Stimulated activated CD4-positive, alpha-beta T cell treated with anti-CD3 and anti-CD28 coated beads, Interleukin-15, amount 100 ng/mL, for 24 hours (primary cell): Measurements from ENCODE around the gene WAC.
A peak's percentile ranks its signal among the peaks of the same experiment; 100 is the strongest.
"Not testable (repeated sequence)": the region's sequence is repeated elsewhere in the genome, so short reads cannot be mapped to it uniquely, and the experiment has no call there.

Experiments used
- DNase-seq: peaks from one replicate; pipeline ENCODE4 v3.0.0-alpha.2; 2020

The WAC gene

DNA sequence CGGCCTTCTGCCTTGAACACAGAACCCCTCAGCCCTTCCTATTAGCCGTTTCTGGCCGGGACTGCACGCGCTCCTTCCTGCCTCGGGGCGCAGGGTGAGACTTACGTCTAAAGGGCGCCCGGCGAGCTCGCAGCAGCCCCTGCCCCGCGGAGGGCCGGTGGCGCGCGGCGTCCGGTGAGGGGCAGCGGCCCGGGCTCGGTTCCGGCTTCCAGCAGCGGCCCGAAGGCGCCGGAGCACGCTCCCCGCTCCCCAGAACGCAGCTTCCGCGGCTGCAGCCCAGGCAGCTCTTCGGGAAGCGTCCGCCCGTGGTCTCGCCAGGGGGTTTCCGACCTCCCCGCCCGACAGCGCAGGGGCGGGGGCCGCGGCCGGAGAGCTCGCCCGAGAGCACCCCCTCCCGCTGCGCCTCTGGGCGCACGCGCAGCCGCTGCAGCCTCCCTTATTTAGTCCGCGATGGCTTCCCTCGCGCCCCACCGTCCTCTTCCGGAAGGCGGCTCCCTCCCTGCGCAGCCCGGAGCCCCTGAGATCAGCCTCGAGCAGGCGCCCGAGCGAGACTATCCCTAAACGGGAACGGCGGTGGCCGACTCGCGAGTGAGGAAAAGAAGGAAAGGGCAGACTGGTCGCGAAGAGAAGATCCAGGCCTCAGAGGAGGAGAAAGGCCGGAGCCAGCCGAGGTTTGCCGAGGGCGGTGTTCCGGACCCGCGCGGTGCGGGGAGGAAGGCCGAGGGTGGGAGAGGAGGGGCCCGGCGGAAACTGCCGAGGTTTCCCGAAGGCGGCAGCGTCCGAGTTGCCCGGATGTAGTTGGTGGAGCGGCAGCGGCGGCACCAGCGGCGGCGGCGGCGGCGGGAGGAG lies at the start of gene WAC:
Gene WAC (plus strand): TSS at position 782 of the 849 bp plus-strand sequence. CDS start 462 bp downstream, outside the sequence.
- DNase-seq: peak; percentile 97

DNA sequence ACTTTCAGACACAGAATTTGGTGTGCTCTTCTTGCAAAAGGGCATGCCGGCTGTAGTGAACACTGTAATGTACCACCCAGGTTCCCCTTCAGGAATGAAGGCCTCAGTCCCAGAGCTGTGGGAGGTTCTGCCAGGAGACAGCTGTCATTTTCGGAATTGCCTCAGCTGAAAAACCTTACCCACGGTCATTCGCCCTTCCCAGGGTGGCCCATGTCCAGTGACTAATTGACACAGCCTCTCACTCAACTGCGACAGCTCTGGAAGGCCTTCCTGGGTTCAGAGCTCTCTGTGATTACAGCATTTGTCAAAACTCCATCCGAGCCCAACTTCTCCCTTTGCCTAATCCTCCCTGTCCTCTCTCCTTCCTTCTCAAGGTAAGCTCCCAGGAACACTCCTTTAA lies 43.7 kb upstream of the WAC start:
- DNase-seq: no peak

GRCh38 chr10:28490256-28490865 lies 42.6 kb upstream of the WAC start:
- not testable (repeated sequence) for DNase-seq

DNA sequence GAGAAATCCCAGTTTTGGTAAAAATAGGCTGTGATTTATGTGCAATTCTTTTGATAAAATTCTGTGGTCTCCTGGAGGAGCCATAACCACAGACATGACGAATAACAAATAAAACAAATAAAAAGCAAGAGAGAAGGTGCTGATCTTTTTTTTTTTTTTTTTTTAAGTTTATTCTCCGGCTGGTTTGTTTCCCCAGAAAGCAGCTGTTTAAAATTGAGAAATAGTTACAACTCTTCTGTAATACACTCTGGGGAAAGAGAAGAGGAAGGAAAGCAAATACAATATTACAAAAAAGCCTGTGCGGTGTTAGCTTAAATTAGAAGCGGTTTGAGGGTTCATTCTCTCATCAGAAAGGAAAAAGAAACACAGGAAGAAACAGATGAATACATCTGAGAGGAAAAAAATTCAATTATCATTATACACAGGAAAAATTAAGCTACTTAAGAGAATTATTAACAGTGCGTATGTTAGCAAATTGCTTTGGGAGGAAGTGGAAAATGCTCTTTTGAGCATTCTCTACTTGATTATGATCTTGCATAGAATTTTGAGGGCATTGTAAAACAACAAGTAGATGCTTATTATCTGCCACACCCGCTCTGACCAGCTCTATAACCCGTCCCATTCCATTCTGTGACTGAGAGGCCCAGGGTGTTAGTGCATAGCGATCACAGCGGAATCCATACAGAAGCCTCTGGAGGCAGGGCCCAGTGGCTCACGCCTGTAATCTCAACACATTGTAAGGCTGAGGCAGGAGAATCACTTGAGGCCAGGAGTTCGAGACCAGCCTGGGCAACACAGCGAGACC lies 40.6 kb upstream of the WAC start:
- no peak for DNase-seq

DNA sequence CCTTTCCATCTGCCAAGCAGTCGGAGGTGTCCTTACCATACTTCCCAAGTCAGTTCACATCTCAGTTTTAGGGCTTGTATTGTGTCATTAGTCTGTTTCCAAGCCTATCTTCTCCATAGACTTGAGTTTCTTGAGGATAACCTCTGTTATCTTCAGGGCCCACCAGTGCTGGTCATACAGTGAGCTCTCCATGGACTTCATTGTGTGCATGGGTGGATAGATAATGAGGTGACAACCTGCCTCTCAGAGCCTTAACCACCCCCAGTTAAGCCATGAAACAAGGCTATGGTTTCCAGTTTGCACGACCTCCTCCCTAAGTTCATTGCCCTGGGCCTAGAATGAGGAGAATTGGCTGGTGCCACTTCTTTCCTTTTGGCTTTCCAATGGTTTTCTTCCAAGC lies 38.5 kb upstream of the WAC start:
- DNase-seq: no peak

DNA sequence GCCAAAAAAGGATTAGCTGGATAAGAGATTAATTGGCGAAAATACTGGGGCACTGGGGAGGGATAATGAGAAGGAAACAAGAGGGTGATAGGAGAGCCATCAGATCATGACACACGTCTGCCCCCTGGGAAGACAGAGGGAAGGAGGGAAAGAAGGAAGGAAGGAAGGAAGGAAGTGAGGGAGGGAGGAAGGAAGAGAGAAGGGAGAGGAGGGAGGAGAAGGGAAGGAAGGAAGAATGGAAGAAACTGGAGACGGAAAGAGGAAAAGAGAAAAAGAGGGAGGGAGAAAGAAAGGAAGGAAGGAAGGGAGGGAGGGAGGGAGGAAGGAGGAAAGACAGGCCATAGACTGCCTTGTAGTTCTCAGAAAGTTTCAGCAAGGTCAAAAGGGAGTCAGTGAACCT lies 37.8 kb upstream of the WAC start:
- no peak for DNase-seq

DNA sequence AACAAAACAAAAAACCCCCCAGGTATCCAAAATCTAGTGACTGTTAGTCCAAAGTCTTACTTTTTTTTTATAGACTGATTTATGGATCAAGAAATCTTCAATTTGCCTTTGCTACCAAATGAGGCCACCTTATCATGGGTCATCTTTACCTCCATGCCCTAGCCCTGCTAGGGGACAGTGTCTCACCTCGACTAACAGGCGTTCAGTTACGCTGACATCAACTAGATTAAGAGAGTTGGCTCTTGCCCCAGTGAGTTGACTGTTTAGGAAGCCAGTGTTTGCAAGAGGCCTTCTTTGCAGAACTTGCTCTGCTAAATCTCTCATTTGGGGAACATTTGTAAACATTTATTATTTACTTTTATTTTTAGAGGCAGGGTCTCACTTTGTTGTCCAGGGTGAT lies 36.9 kb upstream of the WAC start:
- no peak for DNase-seq

GRCh38 chr10:28496481-28496961 lies 36.4 kb upstream of the WAC start:
- DNase-seq: no peak

DNA sequence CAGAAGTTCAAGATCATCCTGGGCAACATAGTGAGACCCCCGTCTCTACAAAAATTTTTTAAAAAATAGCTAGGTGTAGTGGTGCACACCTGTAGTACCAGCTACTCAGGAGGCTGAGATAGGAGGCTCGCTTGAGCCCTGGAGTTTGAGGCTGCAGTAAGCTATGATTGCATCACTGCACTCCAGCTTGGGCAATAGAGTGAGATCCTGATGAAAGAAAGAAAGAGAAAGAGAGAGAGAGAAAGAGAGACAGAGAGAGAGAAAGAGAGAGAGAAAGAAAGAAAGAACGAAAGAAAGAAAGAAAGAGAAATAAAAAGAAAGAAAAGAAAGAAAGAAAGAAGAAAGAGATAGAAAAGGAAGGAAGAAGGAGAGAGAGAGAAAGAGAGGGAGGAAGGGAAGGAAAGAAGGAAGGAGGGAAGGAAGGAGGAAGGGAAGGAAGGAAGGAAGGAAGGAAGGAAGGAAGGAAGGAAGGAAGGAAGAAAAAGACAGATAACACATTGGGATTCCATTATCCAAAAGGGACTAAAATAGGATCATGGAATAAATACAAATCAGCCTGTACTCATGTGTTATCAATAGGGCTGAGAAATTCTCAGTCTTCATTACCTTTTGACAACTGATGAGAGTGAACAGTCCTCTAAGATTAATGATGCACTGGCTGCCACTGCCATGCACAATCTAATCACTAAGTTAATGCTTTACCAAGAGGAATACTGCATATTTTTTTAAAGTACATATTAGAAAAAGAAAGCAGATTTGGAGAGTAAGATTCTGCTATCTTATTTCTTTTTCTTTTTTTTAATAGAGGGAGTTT lies 35.4 kb upstream of the WAC start:
- no peak for DNase-seq

GRCh38 chr10:28500203-28500602 lies 32.7 kb upstream of the WAC start:
- DNase-seq: not testable (repeated sequence)

GRCh38 chr10:28503114-28503513 lies 29.8 kb upstream of the WAC start:
- DNase-seq: no peak

DNA sequence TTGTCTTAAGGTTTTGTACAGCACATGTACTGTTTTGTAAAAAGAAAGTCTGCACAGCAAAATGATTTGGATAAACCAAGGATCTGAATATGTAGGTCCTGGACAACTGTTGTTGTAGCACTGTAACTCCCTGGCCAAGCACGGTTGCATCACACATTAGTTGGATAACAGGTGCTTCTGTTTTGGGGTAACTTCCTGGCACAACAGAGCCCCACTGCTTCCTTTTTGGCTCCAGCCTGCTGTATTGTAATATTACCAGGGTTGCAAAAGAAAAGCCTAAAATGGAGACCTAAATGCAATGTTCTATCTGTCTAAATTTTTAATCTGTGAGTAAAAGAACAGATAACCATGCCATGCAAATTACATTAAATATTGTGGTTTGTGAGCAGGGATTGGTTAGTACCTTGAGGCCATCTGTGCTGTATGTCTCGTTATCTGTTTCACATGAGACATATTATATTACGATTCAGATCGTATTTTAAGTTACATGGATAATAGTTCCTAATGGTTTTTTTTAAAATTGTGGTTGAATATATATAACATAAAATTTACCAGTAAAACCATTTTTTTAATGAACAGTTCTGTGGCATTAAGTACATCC lies 27.5 kb upstream of the WAC start:
- DNase-seq: no peak

- no peak for DNase-seq
Measured at GRCh38 chr10:28508304-28508925, 24.5 kb upstream of the WAC start.

GRCh38 chr10:28509286-28509685 lies 23.6 kb upstream of the WAC start:
- no peak for DNase-seq

GRCh38 chr10:28514648-28515047 lies 18.3 kb upstream of the WAC start:
- DNase-seq: no peak

DNA sequence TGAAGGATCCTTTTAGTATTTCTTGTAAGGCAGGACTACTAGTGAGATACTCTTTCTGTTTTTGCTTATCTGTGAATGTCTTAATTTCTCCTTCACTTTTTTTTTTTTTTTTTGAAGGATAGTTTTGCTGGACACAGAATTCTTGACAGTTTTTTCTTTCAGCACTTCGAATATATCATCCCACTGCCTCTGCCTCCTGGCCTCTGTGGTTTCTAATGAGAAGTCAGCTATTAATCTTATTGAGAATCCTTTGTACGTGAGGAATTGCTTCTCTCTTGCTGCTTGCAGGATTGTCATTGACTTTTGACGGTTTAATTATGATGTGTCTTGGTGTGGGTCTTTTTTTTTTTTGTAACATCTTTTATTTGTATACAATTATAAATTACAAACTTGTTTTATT lies 12.6 kb upstream of the WAC start:
- no peak for DNase-seq

- not testable (repeated sequence) for DNase-seq
Measured at GRCh38 chr10:28520828-28521227, 12.1 kb upstream of the WAC start.

- not testable (repeated sequence) for DNase-seq
Measured at GRCh38 chr10:28521961-28522360, 11.0 kb upstream of the WAC start.

DNA sequence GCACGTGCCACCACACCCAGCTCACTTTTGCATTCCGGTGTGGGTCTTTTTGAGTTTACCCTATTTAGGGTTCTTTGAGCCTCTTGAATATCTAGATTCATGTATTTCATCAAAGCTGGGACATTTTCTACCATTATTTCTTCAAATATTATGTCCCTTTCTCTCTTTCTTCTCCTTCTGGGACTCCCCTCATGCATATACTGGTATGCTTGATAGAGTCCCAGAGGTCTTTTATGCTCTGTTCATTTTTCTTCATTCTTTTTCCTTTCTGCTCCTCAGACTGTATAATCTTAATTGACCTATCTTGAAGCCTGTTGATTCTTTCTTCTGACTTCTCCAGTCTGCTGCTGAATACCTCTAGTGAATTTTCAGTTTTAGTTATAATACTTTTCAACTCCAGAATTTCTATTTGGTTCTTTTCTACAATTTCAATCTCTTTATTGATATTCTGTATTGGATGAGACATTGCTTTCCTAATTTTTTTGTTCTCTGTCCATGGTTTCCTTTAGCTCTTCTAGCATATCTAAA lies 9.1 kb upstream of the WAC start:
- DNase-seq: no peak

GRCh38 chr10:28530751-28531150 lies 2.2 kb upstream of the WAC start:
- no peak for DNase-seq

DNA sequence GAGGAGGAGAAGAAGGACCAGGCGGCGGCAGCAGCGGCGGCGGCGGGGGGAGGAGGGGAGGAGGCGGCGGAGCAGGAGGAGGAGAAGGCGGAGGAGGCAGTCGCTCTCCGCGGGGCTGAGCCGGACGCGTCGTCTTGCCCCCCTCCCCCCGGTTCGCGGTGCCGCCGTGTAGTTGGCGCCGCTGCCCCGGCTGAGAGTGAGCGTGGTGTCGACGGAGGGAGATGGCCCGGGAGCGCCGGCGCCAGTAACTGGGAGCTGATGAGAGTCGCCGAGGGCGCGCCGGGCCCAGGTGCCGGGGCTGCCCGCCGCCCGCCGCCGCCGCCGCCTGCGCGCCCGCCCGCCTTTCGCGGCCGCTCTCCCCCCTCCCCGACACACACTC lies 257 bp downstream of the WAC start:
- no peak for DNase-seq
